Measurements from ENCODE around the gene PLXNA4.

The PLXNA4 gene

DNA sequence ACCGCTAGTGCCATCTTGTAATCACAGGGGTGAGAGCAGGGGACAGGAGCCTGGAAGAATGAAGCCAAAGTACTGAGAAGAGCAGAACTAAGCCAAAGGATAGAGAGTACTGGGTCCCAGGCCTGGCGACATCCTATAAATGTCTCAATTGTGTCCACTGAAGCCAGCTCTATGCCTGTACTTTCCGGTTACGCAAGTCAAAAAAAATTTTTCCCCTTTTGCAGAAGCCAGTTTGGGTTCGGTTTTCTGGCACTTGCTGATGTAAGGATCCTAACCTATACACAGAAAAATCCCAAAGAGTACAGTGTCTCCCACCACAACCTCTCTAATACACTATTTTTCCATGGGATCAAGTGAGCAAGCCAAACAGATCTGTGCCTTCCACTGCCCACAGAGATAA lies 61.1 kb downstream of the PLXNA4 start:
- ATAC-seq (no peak), DNase-seq (no peak)
- Mint-ChIP-seq H3K4me1 (peaks cover 31% of the 10 kb centered on the region), H3K27me3 (no peaks in the 10 kb centered on the region), H3K27ac (no peak overlapping the region), H3K4me3 (no peak overlapping the region), H3K9me3 (no peaks in the 10 kb centered on the region)

- DNase-seq (no peak), ATAC-seq (no peak)
- Mint-ChIP-seq H3K4me1 (peaks cover 38% of the 10 kb centered on the region), H3K27me3 (no peaks in the 10 kb centered on the region), H3K27ac (no peak overlapping the region), H3K9me3 (no peaks in the 10 kb centered on the region), H3K4me3 (no peak overlapping the region)
Observed at GRCh38 chr7:132514430-132514829, 61.8 kb downstream of the PLXNA4 start.

DNA sequence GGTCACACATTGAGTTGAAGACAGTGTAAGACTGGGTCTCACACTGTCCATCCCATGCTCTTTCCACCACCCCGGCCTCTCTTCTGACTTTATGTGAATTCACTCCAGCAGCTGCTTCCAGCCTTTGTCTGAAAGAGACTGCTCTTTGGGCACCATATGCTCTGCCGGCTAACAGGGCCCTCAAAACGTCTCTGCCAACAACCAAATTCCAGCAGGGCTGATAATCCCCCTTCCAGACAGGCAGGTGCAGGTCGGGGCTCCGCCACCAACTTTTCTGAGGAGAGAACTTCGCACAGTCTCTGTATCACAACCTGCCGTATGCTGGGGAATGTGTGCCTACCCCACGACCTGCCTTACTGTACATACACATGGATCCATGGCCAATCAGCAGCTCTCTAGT lies 64.3 kb downstream of the PLXNA4 start:
- H3K9me3 Mint-ChIP-seq = no peaks in the 10 kb centered on the region
- ATAC-seq (no peak), DNase-seq (no peak)
- H3K27ac Mint-ChIP-seq = no peak overlapping the region
- H3K4me1 Mint-ChIP-seq = peaks cover 43% of the 10 kb centered on the region
- no peaks in the 10 kb centered on the region for H3K27me3 Mint-ChIP-seq
- no peak overlapping the region for H3K4me3 Mint-ChIP-seq

DNA sequence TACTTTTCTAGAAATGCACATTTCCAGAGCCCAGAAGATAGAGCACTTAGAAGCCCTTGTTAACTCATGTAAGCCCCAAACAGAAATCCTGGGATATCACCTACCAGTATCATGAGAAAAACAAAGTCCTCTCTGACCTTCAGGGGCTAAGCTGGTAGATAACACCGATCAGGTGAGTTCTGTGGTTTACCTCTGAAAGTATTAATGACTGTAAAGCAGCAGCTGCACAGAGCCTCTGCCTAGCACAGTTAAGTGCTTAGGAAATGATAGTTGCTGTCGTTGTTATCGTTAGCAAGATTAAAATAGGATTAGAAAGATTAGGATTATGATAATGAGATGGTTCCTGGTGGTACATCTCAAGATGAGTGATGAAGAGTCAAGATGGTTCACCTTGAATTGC lies 64.9 kb downstream of the PLXNA4 start:
- no peaks in the 10 kb centered on the region for H3K9me3 Mint-ChIP-seq

DNA sequence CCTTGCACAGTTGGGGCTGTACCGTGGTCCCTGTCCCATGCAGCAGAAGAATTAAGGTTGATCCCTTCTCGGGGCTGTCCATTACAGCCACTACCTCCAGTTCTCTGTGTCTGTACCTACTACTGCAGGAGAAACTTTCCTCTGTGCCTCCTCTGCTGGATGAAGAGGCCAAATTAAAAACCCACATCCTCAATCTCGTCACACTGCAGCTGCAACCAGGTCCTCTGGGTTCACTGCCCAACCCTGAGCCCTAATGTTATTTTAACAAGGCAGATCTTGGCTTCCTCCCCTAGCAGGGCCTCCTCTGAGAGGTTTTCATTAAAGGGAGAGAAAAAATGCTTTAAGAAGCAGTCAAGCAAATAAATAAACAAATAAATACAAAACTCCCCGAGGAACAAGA lies 66.6 kb downstream of the PLXNA4 start:
- Mint-ChIP-seq H3K4me1 (peaks cover 43% of the 10 kb centered on the region), H3K27ac (no peak overlapping the region), H3K27me3 (no peaks in the 10 kb centered on the region), H3K4me3 (no peak overlapping the region), H3K9me3 (no peaks in the 10 kb centered on the region)
- no peak for ATAC-seq
- no peak for DNase-seq

More for the DNA sequence above, 64.9 kb downstream of the PLXNA4 start:
- no peak overlapping the region for H3K4me3 Mint-ChIP-seq
- H3K4me1 Mint-ChIP-seq = peaks cover 43% of the 10 kb centered on the region
- DNase-seq (no peak), ATAC-seq (peak; percentile 76)
- peak overlapping the region in 1 of 2 donors; percentile 35 for H3K27ac Mint-ChIP-seq
- no peaks in the 10 kb centered on the region for H3K27me3 Mint-ChIP-seq

GRCh38 chr7:132508724-132509353 lies 67.4 kb downstream of the PLXNA4 start:
- no peaks in the 10 kb centered on the region for H3K27me3 Mint-ChIP-seq
- peaks cover 43% of the 10 kb centered on the region for H3K4me1 Mint-ChIP-seq
- no peaks in the 10 kb centered on the region for H3K9me3 Mint-ChIP-seq
- no peak overlapping the region for H3K27ac Mint-ChIP-seq
- no peak overlapping the region for H3K4me3 Mint-ChIP-seq
- ATAC-seq = no peak
- no peak for DNase-seq

GRCh38 chr7:132504852-132505251 lies 71.4 kb downstream of the PLXNA4 start:
- DNase-seq = no peak
- H3K27me3 Mint-ChIP-seq = no peaks in the 10 kb centered on the region
- no peaks in the 10 kb centered on the region for H3K9me3 Mint-ChIP-seq
- H3K27ac Mint-ChIP-seq = no peak overlapping the region
- no peak for ATAC-seq
- H3K4me1 Mint-ChIP-seq = peaks cover 17% of the 10 kb centered on the region
- no peak overlapping the region for H3K4me3 Mint-ChIP-seq

GRCh38 chr7:132504071-132504470 lies 72.2 kb downstream of the PLXNA4 start:
- ATAC-seq (no peak), DNase-seq (no peak)
- Mint-ChIP-seq H3K27ac (no peak overlapping the region), H3K27me3 (no peaks in the 10 kb centered on the region), H3K4me3 (no peak overlapping the region), H3K9me3 (no peaks in the 10 kb centered on the region), H3K4me1 (peaks cover 9% of the 10 kb centered on the region)

- ATAC-seq (peak; percentile 56), DNase-seq (no peak)
- H3K9me3 Mint-ChIP-seq = no peaks in the 10 kb centered on the region
- H3K27me3 Mint-ChIP-seq = no peaks in the 10 kb centered on the region
- H3K4me3 Mint-ChIP-seq = no peak overlapping the region
- peaks cover 3% of the 10 kb centered on the region for H3K4me1 Mint-ChIP-seq
- no peak overlapping the region for H3K27ac Mint-ChIP-seq
Observed at GRCh38 chr7:132503415-132503814, 72.9 kb downstream of the PLXNA4 start.

GRCh38 chr7:132501956-132502355 lies 74.3 kb downstream of the PLXNA4 start:
- H3K4me3 Mint-ChIP-seq = no peak overlapping the region
- H3K4me1 Mint-ChIP-seq = no peaks in the 10 kb centered on the region
- no peaks in the 10 kb centered on the region for H3K9me3 Mint-ChIP-seq
- DNase-seq (no peak), ATAC-seq (no peak)
- no peaks in the 10 kb centered on the region for H3K27me3 Mint-ChIP-seq
- no peak overlapping the region for H3K27ac Mint-ChIP-seq

GRCh38 chr7:132500727-132501440 lies 75.4 kb downstream of the PLXNA4 start:
- Mint-ChIP-seq H3K27me3 (no peaks in the 10 kb centered on the region), H3K4me1 (no peaks in the 10 kb centered on the region), H3K27ac (peak overlapping the region in 1 of 2 donors; percentile 38), H3K4me3 (no peak overlapping the region), H3K9me3 (no peaks in the 10 kb centered on the region)
- ATAC-seq (no peak), DNase-seq (no peak)

DNA sequence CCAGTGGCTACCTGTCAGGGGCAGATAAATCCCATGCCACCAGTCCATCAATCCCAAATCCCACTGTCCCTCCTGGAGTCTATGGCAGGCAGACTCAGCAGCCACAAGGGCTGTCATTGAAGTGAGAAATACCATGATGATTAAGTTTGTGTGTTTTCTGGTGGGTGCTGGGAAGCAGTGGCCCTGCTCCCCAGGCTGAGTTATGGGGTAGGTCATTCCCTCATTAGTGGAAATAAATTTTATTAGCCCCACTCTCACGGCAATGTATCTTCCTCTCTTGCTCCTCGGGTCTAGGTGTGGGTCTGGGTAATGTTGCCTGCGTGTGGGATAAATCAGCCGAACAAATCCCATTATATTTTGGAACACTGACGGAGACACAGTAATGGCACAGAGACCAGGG lies 76.8 kb downstream of the PLXNA4 start:
- DNase-seq (no peak), ATAC-seq (no peak)
- peak overlapping the region in 1 of 2 donors; percentile 53 for H3K27ac Mint-ChIP-seq
- no peaks in the 10 kb centered on the region for H3K4me1 Mint-ChIP-seq
- H3K9me3 Mint-ChIP-seq = no peaks in the 10 kb centered on the region
- H3K4me3 Mint-ChIP-seq = no peak overlapping the region
- no peaks in the 10 kb centered on the region for H3K27me3 Mint-ChIP-seq

- Mint-ChIP-seq H3K27me3 (no peaks in the 10 kb centered on the region), H3K4me3 (no peak overlapping the region), H3K27ac (no peak overlapping the region), H3K4me1 (no peaks in the 10 kb centered on the region), H3K9me3 (no peaks in the 10 kb centered on the region)
- ATAC-seq (no peak), DNase-seq (no peak)
Observed at GRCh38 chr7:132499065-132499464, 77.2 kb downstream of the PLXNA4 start.

- Mint-ChIP-seq H3K9me3 (no peaks in the 10 kb centered on the region), H3K4me3 (no peak overlapping the region), H3K4me1 (no peaks in the 10 kb centered on the region), H3K27me3 (no peaks in the 10 kb centered on the region), H3K27ac (no peak overlapping the region)
- DNase-seq (no peak), ATAC-seq (no peak)
Observed at GRCh38 chr7:132498319-132498718, 78.0 kb downstream of the PLXNA4 start.

- Mint-ChIP-seq H3K4me1 (no peaks in the 10 kb centered on the region), H3K9me3 (no peaks in the 10 kb centered on the region), H3K4me3 (no peak overlapping the region), H3K27ac (no peak overlapping the region), H3K27me3 (no peaks in the 10 kb centered on the region)
- no peak for DNase-seq
- ATAC-seq = no peak
Observed at GRCh38 chr7:132497098-132497497, 79.2 kb downstream of the PLXNA4 start.

GRCh38 chr7:132495936-132496335 lies 80.3 kb downstream of the PLXNA4 start:
- DNase-seq (no peak), ATAC-seq (no peak)
- Mint-ChIP-seq H3K27ac (no peak overlapping the region), H3K27me3 (no peaks in the 10 kb centered on the region), H3K4me3 (no peak overlapping the region), H3K4me1 (peaks cover 1% of the 10 kb centered on the region), H3K9me3 (no peaks in the 10 kb centered on the region)

DNA sequence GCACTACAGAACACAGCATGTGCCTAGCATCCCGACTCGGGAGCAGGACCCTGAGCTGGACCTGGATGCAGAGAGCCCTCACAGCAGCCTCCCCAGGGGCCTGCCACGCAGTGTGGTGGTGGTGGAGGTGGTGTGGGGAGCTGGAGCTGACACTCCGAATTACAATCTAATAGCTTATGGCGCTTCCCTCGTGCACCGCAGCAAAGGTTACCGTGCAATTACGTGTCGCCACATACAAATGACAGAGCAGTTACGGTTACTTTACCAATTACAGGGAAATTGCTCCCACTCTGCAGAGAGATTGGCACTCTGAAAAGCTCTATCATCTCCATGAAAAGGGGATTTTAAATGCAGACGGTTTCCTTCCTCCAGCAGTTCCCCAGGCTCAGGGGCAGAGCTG lies 81.8 kb downstream of the PLXNA4 start:
- Mint-ChIP-seq H3K27ac (no peak overlapping the region), H3K4me3 (no peak overlapping the region), H3K4me1 (peaks cover 15% of the 10 kb centered on the region), H3K27me3 (no peaks in the 10 kb centered on the region), H3K9me3 (peaks cover 0 to 3% of the 10 kb centered on the region in 2 donors)
- no peak for ATAC-seq
- DNase-seq = no peak

Measured in stimulated activated naive CD8-positive, alpha-beta T cell treated with anti-CD3 and anti-CD28 coated beads, Interleukin-15, amount 100 ng/mL, for 72 hours (primary cell).